GM23338 (cell line): ENCODE results near the gene BMAL1. TPM values are rescaled to one million over a fixed set of nuclear protein-coding genes. Genes with fewer than 3 reads are reported as not detected.

Experiments used
- ATAC-seq: fragments of 200-7000 bp; cut with Tn5 transposase; 3 replicates; pipeline ENCODE4 v1.9.1; 2020
- DNase-seq: peaks from one replicate; pipeline ENCODE4 v3.0.0-alpha.2; 2015; ENCODE audit warnings: low spot score
- H2AFZ ChIP-seq: fragments of 200-600 bp; sonication (generic); 2 replicates; pipeline ENCODE4 v1.8.0; 2016; ENCODE audit warnings: antibody characterized with exemption, mild to moderate bottlenecking, moderate library complexity
- H3F3A ChIP-seq: fragments of 200-600 bp; sonication (generic); replicated peaks from 2 replicates; pipeline ENCODE4 v1.8.0; 2017; ENCODE audit warnings: antibody characterized with exemption, mixed run types, low read depth
- H3K27ac ChIP-seq: fragments of 200-600 bp; sonication (generic); 2 replicates; pipeline ENCODE4 v1.6.1; 2016; ENCODE audit warnings: low read depth
- H3K27me3 ChIP-seq: fragments of 200-600 bp; sonication (generic); 2 replicates; pipeline ENCODE4 v1.8.0; 2016; ENCODE audit warnings: mild to moderate bottlenecking, mixed run types, moderate library complexity; ENCODE audit not compliant: insufficient read depth
- H3K36me3 ChIP-seq: fragments of 200-600 bp; sonication (generic); 2 replicates; pipeline ENCODE4 v1.8.0; 2016; ENCODE audit warnings: mild to moderate bottlenecking; ENCODE audit not compliant: insufficient read depth
- H3K4me1 ChIP-seq: fragments of 200-600 bp; sonication (generic); 2 replicates; pipeline ENCODE4 v1.8.0; 2016; ENCODE audit warnings: mild to moderate bottlenecking, moderate library complexity; ENCODE audit not compliant: insufficient read depth
- H3K4me2 ChIP-seq: fragments of 200-600 bp; sonication (generic); 2 replicates; pipeline ENCODE4 v1.7.1; 2017; ENCODE audit warnings: mixed run types
- H3K4me3 ChIP-seq: fragments of 200-600 bp; sonication (generic); 2 replicates; pipeline ENCODE4 v1.6.1; 2016; ENCODE audit warnings: mixed run types
- H3K79me2 ChIP-seq: fragments of 200-600 bp; sonication (generic); replicated peaks from 2 replicates; pipeline ENCODE4 v1.8.0; 2017; ENCODE audit warnings: mild to moderate bottlenecking; ENCODE audit not compliant: insufficient read depth
- H3K9me2 ChIP-seq: fragments of 200-600 bp; sonication (generic); 2 replicates; pipeline ENCODE4 v1.8.0; 2017; ENCODE audit not compliant: insufficient read depth
- H4K20me1 ChIP-seq: fragments of 200-600 bp; sonication (generic); replicated peaks from 2 replicates; pipeline ENCODE4 v1.8.0; 2017; ENCODE audit warnings: mild to moderate bottlenecking; ENCODE audit not compliant: insufficient read depth
- H3K27ac Mint-ChIP-seq: 2 replicates; pipeline ENCODE4 v1.8.0; 2020; ENCODE audit warnings: inconsistent platforms, mild to moderate bottlenecking, moderate library complexity, mixed read lengths
- H3K27me3 Mint-ChIP-seq: 3 replicates; pipeline ENCODE4 v1.8.0; 2022; ENCODE audit warnings: low read depth, mild to moderate bottlenecking, moderate library complexity, mixed read lengths, inconsistent platforms; ENCODE audit not compliant: insufficient read depth, poor library complexity
- H3K36me3 Mint-ChIP-seq: 3 replicates; pipeline ENCODE4 v1.8.0; 2021; ENCODE audit warnings: low read depth, mild to moderate bottlenecking, inconsistent platforms, moderate library complexity, mixed read lengths
- H3K4me1 Mint-ChIP-seq: 3 replicates; pipeline ENCODE4 v1.8.0; 2020; ENCODE audit warnings: mild to moderate bottlenecking, inconsistent platforms, mixed read lengths
- H3K4me3 Mint-ChIP-seq: 3 replicates; pipeline ENCODE4 v1.8.0; 2021; ENCODE audit warnings: moderate library complexity, mild to moderate bottlenecking, inconsistent platforms, mixed read lengths
- H3K9me3 Mint-ChIP-seq: 3 replicates; pipeline ENCODE4 v1.8.0; 2020; ENCODE audit warnings: moderate library complexity, mild to moderate bottlenecking, inconsistent platforms, mixed read lengths
- CREB1 ChIP-seq: fragments of 250-450 bp; sonication (Bioruptor Pico); IDR thresholded peaks from 2 replicates; pipeline ENCODE4 v1.5.0; 2020; ENCODE audit warnings: low read depth, mild to moderate bottlenecking, moderate library complexity
- CTCF ChIP-seq, 2 experiments: fragments of 200-600 bp in 1 of 2; sonication (generic) in 1 of 2; conservative IDR thresholded peaks; 2 replicates each; pipeline versions ENCODE4 v1.5.1 to v1.6.1; 2016 to 2017; ENCODE audit warnings: antibody characterized with exemption in 2 of 2, low read depth in 2 of 2, mild to moderate bottlenecking in 2 of 2, moderate library complexity in 1 of 2
- ETS1 ChIP-seq: IDR thresholded peaks from 2 replicates; pipeline ENCODE4 v1.6.1; 2016; ENCODE audit warnings: antibody characterized with exemption
- EZH2 ChIP-seq: fragments of 200-600 bp; sonication (generic); IDR thresholded peaks from one replicate; pipeline ENCODE4 v1.8.0; 2017; ENCODE audit warnings: antibody characterized with exemption, mild to moderate bottlenecking, low read depth; ENCODE audit not compliant: unreplicated experiment
- EZH2phosphoT487 ChIP-seq: fragments of 200-600 bp; sonication (generic); IDR thresholded peaks from one replicate; pipeline ENCODE4 v1.8.1; 2018; ENCODE audit warnings: antibody characterized with exemption; ENCODE audit not compliant: unreplicated experiment
- JUNB ChIP-seq: IDR thresholded peaks from one replicate; pipeline ENCODE4 v1.6.1; 2016; ENCODE audit warnings: antibody characterized with exemption; ENCODE audit not compliant: unreplicated experiment
- NANOG ChIP-seq: IDR thresholded peaks from 2 replicates; pipeline ENCODE4 v1.6.1; 2016; ENCODE audit warnings: antibody characterized with exemption, borderline replicate concordance
- POLR2AphosphoS5 ChIP-seq: IDR thresholded peaks from 2 replicates; pipeline ENCODE4 v1.6.1; 2016; ENCODE audit warnings: antibody characterized with exemption, low read depth
- REST ChIP-seq: IDR thresholded peaks from one replicate; pipeline ENCODE4 v1.6.1; 2018; ENCODE audit warnings: antibody characterized with exemption; ENCODE audit not compliant: unreplicated experiment
- STAT1 ChIP-seq: IDR thresholded peaks from one replicate; pipeline ENCODE4 v1.6.1; 2016; ENCODE audit warnings: antibody characterized with exemption; ENCODE audit not compliant: unreplicated experiment
- ZNF114 ChIP-seq: fragments of 250-450 bp; sonication (Bioruptor Pico); IDR thresholded peaks from 2 replicates; pipeline ENCODE4 v1.5.0; 2020; ENCODE audit warnings: mild to moderate bottlenecking, moderate library complexity
- ZNF331 ChIP-seq: fragments of 250-450 bp; sonication (Bioruptor Pico); IDR thresholded peaks from 2 replicates; pipeline ENCODE4 v1.5.0; 2020; ENCODE audit warnings: low read depth, mild to moderate bottlenecking, moderate library complexity
- polyA plus RNA-seq: library from polyadenylated mRNA; unstranded; fragments of >200 nt; fragmentation: Nextera tagmentation; extraction: Ambion mirVana; gene quantifications from 2 replicates; pipeline ENCODE4 v1.2.1, GENCODE V29; 2016
- total RNA-seq: library from RNA; depleted of rRNA; stranded (reverse); fragments of >200 nt; shearing (Covaris generic); gene quantifications from 2 replicates; pipeline ENCODE4 v1.2.3, GENCODE V29; 2014

The BMAL1 gene
- total and polyA plus RNA-seq, 2 experiments from 2014 or later: 5.1 to 7.2 TPM

- Histone ChIP-seq H3K4me2 (no peak overlapping the region), H3K4me3 (no peak overlapping the region), H3K9me2 (no peaks in the 10 kb centered on the region), H3F3A (no peaks in the 10 kb centered on the region), H2AFZ (no peak overlapping the region), H3K36me3 (no peaks in the 10 kb centered on the region), H3K79me2 (no peaks in the 10 kb centered on the region), H4K20me1 (no peaks in the 10 kb centered on the region), H3K27me3 (peaks cover 28% of the 10 kb centered on the region), H3K27ac (no peak overlapping the region), H3K4me1 (no peaks in the 10 kb centered on the region; the same call in 1 of the 2 replicates)
- DNase-seq: no peak
- Mint-ChIP-seq H3K27ac (no peak overlapping the region), H3K4me1 (peaks cover 3% of the 10 kb centered on the region), H3K9me3 (no peaks in the 10 kb centered on the region), H3K36me3 (no peaks in the 10 kb centered on the region), H3K27me3 (peaks cover 20% of the 10 kb centered on the region), H3K4me3 (no peak overlapping the region)
- ATAC-seq: no peak
- TF ChIP-seq CREB1 (CRISPR knock-in tag) (no peak), ZNF114 (no peak), STAT1 (no peak), EZH2 (no peak), CTCF (conservative IDR thresholded peaks at IDR 0.05; ENCODE audit: low read depth in 2 of 2) (no peak)
These were observed 6.4 kb upstream of the BMAL1 start for GRCh38 chr11:13271060-13271693.

- Histone ChIP-seq H3K9me2 (no peaks in the 10 kb centered on the region), H3K36me3 (no peaks in the 10 kb centered on the region), H3K4me3 (peak overlapping the region; percentile 76), H3K27ac (no peak overlapping the region), H3F3A (no peaks in the 10 kb centered on the region), H2AFZ (peak overlapping the region; percentile 98), H3K4me2 (peak overlapping the region; percentile 87), H3K4me1 (peaks cover 7% of the 10 kb centered on the region), H3K27me3 (peaks cover 63% of the 10 kb centered on the region), H3K79me2 (peaks cover 5% of the 10 kb centered on the region; the same call in 1 of the 2 replicates), H4K20me1 (peaks cover 9% of the 10 kb centered on the region; the same call in 1 of the 2 replicates)
- H3K4me1 Mint-ChIP-seq: peaks cover 18% of the 10 kb centered on the region
- H3K4me3 Mint-ChIP-seq: peak overlapping the region; percentile 91
- peaks cover 51% of the 10 kb centered on the region for H3K27me3 Mint-ChIP-seq
- no peak overlapping the region for H3K27ac Mint-ChIP-seq
- H3K36me3 Mint-ChIP-seq: peaks cover 3% of the 10 kb centered on the region; the same call in 1 of the 3 replicates
- no peak for DNase-seq
- no peak for ATAC-seq
- H3K9me3 Mint-ChIP-seq: no peaks in the 10 kb centered on the region
- no peak for TF ChIP-seq REST
- TF ChIP-seq EZH2phosphoT487: no peak
- TF ChIP-seq CTCF (conservative IDR thresholded peaks at IDR 0.05; ENCODE audit: low read depth in 2 of 2): no peak
- TF ChIP-seq EZH2: no peak
- no peak for TF ChIP-seq POLR2AphosphoS5
- no peak for TF ChIP-seq ETS1
- TF ChIP-seq CREB1 (CRISPR knock-in tag): no peak
- TF ChIP-seq JUNB: no peak
- no peak for TF ChIP-seq NANOG
- TF ChIP-seq ZNF331 (CRISPR knock-in tag): no peak
These were observed 1.1 kb upstream of the BMAL1 start for GRCh38 chr11:13276454-13276831.
